Transverse colon (tissue), 3 donors: ENCODE data around the gene MEN1.

ENCODE experiments used
- EP300 ChIP-seq: sonication (generic); formaldehyde crosslinking; IDR thresholded peaks from one replicate; pipeline ENCODE4 v1.6.1; 2017; ENCODE audit warnings: antibody characterized with exemption, low read depth
- TF ChIP-seq, protein P1 (sequence below), 5 experiments: fragments of 200-600 bp in 3 of 5; fragments of 450-650 bp in 2 of 5; sonication (generic) in 3 of 5; IDR thresholded peaks; 1 replicate in 2 of 5; 2 replicates in 3 of 5; pipeline ENCODE4 v1.5.1; 2016 to 2017; ENCODE audit warnings: antibody characterized with exemption in 5 of 5, inconsistent platforms in 3 of 5, mild to moderate bottlenecking in 2 of 5, moderate library complexity in 1 of 5

DNA sequence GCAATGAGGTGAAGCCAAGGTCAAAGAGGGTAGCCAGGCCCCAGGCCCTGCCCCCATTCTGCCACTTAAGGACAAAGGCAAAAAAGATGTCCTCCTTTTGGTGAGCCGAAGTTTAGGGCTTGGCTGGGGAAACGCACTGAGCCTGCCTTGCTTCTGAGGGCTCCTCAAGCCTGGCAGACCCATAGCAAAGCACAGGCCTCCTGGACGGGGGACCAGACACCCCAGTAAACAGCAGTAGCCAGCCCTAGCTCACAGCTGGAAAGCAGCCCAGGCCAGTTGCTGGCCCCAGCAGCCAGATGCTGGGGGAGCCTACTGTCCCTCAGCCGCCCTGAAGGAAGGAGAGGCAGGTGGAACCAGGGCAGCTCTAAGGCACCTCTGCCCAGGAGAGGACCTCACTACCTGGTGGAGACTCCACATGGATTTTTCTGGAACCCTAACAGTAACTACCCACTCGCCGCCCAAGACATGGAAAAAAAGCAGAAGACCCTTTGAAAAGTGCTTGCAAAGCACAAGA is 46.8 kb downstream of the MEN1 start:
- TF ChIP-seq EP300 = no peak
- TF ChIP-seq, protein P1, sequence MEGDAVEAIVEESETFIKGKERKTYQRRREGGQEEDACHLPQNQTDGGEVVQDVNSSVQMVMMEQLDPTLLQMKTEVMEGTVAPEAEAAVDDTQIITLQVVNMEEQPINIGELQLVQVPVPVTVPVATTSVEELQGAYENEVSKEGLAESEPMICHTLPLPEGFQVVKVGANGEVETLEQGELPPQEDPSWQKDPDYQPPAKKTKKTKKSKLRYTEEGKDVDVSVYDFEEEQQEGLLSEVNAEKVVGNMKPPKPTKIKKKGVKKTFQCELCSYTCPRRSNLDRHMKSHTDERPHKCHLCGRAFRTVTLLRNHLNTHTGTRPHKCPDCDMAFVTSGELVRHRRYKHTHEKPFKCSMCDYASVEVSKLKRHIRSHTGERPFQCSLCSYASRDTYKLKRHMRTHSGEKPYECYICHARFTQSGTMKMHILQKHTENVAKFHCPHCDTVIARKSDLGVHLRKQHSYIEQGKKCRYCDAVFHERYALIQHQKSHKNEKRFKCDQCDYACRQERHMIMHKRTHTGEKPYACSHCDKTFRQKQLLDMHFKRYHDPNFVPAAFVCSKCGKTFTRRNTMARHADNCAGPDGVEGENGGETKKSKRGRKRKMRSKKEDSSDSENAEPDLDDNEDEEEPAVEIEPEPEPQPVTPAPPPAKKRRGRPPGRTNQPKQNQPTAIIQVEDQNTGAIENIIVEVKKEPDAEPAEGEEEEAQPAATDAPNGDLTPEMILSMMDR (IDR thresholded peaks at IDR 0.05) = no peak
